Glomerular visceral epithelial cell (primary cell): ENCODE measurements around the gene TECPR1.
"Not testable (repeated sequence)": the region's sequence is repeated elsewhere in the genome, so short reads cannot be mapped to it uniquely, and the experiment has no call there.

Source experiments
- DNase-seq: peaks from one replicate; pipeline ENCODE4 v3.0.0-alpha.2; 2016; ENCODE audit errors: extremely low spot score

Gene TECPR1

DNA sequence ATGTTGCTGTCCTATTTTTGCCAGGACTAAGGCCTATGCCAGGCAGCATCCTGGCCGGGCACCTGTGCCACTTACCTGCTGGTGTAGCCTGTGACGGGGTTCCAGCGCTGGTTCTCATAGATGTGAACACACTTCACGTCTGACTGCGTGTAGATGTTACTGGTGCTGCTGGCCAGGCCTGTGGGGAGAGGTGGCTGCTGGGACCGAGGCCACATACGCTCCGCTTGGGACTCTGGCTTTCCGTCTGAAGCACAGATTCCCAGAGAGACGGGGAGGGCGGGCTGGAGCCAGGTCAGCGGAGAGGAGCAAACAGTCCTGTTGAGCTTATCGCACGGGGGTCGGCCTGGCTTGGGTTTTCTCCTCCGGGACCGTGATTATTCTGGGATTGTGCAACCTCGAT is 24.1 kb downstream of the TECPR1 start:
- no peak for DNase-seq

DNA sequence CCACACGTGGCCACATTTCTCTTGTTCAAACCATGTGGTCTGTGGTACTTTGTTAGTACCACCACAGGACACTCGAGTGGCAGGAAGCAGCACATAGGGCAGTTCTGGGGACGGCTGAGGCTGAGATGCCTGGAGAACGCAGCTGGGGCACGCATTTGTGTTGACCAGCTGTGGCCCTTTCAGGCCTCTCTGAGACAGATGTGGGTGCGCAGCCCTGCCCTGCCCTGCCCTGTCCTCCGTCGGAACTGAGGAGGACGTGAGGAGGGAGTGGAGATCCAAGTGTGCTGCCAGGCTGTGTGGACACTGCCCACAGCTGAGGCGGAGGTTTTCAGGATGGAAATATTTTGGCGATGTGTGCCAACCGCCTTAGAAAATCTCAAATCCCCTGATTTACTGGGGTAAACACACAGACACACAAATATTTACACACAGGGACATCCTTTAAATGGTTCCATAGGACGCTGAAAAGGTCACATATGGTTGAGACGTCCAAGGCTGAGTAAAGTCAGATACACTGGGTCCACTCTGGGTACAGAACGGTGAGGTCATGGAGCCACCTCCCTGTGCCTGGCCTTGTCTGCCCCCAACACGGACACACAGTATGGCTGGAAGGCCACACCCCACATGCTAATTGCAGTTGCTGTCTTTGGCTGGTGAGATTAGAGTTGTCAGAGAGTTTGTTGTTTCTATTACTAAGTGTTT is 26.0 kb downstream of the TECPR1 start:
- DNase-seq, result no peak

DNA sequence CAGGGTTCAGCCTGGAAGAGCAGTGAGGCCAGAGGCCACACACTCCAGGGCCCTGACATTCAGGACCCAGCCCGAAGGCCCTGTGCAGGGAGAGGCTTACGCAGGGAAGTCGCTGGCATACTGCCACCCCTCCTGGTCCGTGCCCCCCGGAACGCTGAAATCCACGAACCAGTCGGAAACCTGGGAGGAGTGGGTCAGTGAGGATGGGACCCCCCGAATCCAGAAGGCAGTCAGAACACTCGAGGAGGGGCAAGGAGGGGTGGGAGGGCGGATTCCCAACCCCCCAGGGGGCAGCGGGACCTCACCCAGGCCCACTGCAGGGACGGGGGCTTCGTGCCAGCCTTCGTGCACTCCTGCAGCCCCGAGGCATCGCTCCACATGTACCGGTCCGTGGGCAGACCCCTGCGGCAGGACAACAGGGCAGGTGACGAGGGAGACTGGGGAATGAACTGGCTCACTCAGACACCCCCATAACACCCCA is 27.3 kb downstream of the TECPR1 start:
- no peak for DNase-seq

DNA sequence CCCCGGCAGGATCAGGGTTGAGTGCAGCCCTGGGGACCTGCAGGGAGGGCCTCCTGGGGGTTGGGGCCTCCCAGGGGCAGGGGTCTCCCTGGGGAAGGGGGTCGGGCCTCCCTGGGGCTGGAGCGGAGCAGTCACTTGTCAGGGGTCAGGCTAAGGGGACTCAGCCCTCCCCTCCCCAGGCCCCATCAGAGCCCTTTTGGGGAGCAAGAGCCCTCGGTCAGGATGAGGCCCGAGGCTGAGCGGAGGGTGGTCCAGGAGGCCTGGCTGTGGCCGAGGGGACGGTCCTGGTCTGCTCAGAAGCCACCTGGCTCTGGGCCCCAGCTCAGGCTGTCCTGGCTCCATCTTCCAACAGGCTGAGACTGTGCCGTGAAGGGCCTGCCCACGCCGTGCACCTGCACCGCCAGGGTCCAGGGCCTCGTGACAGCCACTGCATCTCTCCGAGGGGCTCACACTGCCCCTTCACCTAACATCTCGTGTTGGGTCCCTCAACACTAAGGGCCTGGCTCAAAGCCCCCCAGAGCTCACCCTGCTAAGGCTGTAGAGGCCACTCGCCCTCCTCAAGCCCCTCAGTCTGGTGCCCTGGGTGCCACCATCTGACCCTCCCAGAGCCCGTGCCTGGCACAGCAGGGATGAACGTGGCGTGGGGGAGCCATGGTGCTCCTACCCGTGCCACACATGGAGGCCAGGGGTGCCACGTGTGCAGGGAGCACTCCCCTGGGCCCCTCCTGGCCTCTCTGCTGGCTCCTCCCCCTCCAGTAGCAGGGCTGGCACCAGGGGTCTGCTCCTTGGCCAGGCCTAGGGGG is 27.9 kb downstream of the TECPR1 start:
- DNase-seq, result no peak

DNA sequence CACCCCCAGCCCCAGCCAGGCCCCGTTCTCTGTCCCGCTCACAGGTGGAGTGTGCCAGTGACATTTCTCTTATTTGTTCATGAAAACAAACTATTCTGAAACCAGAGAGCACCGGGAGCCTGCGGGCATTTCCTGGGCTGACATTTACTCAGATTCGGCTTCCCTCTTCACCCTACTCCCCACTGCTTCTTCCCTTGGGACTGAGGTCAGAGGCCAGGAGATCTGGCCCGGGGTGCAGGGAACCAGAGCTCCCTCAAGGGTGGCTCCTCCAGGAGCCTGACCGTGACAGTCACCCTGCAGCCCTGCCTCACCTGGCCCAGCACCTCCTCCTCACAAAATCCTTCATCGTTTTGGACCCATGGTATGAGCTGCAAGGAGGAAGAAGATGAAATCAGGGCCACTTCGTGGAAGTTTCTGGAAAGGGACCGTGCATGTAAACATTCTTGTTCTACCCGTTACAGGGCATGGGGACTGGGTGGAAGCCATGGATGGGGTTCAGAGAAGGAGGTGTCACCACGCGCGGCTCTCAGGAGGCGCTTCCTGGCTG is 28.6 kb downstream of the TECPR1 start:
- no peak for DNase-seq

DNA sequence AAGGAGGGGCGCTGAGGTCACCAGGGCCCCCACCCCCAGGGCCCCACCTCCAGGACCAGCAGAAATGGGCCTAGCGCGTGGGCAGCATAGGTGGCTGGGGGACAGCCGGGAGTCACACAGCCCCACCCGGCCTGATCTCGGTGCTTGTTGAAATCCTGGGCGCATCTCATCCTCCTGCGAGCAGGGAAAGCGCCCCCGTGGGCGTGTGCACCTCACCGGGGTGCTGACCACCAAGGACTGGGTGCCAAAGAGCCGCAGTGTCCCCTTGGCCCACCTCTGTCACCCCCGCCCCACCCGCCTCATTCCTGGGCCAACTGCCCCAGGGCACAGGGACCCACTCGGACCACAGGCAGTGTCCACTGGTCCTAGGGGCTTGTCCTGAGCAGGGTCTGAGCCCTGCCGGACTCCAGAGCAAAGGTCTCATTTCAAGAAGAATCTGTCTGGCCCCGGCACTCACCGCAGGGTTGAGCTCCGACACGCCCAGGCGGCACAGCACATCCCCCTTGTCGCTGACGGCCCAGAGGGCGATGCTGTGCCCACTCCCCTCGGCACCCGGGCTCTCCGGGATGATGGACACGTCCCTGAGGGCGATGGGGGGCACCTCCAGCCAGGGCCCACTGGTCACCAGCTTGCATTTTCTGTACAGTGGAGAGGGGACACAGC is 29.4 kb downstream of the TECPR1 start:
- no peak for DNase-seq

DNA sequence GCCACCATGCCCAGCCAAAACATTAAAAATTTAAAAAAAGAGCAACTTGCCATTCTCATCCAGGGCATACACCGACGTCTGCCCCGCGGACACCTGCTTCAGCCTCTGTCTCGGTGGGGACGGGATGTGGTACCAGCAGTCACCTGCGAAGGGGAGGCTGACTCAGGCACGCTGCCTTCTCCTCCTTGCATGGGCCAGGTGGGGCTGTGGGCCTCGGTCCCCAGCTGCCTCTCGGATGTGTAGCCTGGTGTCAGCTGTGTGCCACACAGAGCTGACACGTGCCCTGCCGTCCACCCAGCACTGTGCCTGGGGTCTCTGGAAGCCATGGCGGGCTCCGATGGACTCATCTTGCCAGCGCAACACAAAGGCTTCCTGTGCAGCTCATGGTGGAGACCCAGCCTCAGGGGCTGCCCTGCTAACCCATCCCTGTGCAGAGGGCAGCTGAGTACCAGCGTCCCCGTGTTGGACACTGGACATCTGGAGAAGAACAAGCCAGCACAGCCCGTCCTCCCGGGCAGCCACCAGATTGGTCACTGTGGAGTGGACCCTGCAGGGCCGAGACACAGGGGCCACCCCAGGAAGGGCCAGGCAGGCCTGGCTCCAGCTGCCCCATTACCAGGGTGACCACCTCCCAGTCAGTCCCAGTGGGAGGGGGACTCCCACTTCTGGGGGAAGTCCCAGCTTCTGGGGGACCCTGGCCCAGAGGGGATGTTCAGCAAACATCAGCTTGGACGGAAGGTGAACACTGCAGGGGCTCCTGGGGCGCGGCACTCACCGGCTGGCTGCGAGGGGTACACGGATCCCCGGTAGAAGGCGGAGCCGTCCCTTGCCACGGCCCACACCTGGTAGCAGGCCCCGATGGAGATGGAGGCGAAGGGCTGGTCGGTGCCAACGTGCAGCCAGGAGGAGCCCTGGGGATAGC is 30.2 kb downstream of the TECPR1 start:
- DNase-seq, result no peak

DNA sequence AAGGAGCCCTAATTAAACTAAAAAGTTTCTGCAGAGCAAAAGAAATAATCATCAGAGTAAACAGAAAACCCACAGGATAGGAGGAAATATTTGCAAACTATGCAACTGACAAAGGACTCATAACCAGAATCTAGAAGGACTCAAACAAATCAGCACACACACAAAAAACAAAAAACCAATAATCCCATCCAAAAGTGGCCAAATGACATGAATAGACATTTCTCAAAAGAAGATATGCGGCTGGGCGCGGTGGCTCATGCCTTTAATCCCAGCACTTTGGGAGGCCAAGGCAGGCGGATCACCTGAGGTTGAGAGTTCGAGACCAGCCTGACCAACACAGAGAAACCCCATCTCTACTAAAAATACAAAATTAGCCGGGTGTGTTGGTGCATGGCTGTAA is 32.6 kb downstream of the TECPR1 start:
- DNase-seq, result not testable (repeated sequence)

DNA sequence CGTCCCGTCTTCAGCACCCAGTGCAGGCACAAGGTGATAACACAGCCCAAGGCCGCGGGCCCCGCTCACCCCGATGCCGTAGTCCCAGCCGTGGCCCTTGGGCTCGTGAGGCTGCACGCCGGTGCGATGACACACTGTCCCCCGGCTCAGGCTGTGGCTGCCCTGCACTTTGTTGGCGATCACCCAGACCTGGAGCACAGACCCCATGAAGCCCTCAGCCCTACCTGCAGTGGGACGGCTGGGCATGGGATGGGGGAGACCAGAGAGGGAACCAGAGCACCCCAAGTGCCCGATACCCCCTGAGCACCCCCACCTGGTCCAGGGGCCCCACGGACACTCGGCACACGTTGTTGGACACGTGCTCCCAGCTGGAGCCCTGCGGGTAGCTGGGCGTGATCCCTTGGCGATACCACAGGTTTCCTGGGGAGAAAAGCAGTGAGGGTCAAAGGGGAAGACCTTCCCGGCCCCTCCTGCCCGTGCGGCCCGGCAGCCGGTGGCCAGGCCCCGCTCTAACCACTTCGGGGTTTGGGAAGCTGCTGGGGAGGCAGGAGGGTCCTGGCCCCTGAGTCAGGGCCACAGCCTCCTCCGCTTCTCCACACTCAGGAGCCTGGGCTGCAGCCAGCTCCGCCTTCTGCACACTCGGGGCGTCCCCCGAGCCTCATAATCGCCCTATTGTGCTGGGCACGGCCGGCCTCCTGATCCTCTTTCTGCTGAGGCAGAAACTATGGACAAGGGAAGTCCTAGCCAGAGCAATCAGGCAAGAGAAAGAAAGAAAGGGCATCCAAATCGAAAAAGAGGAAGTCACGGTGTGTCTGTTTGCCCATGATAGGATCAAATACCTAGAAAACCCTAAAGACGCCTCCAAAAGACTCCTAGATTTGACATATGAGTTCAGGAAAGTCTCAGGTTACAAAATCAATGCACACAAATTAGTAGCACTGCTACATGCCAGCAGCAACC is 34.1 kb downstream of the TECPR1 start:
- no peak for DNase-seq

DNA sequence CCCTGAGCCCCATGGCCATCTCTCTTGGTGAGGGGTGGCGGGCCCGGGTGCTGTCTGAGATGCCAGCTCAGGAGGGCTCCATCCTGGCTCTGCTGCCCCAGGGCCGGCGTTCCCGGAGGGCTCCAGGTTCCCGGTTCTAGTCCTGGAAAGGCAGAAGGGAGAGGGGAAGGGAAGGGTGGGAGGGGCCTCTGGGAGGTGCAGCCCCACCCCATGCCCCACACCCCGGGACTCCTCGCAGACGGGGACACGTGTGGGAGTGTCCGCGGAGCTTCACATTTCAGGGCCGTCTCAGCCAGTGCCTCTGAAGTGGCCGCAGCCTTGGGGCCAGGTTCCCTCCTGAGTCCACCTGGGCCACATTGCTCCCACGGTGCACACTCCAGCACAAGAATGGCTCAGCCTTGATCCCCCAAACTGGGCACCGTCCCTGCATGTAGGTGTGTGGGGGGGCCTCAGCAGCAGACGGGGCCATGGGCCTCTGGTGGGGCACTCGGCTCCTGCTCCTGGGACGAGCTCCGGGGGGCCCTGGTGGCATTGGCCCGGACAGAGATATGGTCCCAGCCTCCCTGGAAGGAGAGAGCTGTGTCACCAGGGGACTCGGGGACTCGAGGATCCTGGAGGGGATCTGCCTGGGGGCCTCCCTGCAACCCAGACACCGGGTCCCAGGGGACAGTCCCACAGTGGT is 35.0 kb downstream of the TECPR1 start:
- no peak for DNase-seq

DNA sequence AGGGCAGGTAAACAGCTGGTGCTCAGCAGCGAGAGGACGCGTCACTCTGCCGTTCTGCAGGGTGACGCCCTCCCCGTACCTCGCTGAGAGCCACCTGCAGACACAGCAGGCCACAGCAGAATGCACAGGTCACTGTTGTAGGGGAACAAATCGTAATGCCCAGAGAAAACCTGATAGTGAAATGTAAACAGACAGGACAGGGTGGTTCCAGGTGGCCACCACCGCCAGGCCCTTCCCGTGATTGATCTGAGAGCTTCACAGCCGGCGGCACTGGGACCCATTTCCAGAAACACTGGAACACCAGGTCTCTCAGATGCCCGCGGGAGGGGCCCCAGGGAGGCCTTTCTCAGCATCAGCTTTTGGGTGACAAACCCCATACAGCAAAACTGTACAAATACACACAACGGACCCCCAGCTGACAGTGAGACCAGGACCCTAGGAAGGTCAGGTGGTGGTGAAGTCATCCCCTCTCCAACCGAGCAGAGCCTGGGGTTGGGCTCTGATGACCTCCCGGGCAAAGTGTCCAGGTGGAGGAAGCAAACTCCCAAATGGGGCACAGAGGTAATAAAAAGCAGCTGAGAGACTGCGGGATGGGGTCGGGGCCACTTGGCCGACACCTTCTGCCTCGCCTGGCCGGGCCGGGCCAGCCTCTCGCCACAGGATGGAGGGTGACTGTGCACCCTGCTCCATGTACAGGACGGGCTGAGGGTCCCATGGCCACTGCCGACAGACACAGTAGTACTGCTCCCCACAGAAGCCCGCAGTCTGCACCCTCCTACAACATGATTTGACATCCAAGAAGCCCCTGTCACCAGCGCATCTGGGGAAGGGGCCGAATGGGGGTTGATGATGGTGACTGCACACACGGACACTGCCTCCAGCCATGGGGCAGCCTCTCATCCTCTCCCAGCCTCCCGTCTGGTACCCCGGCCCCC is 36.2 kb downstream of the TECPR1 start:
- no peak for DNase-seq

DNA sequence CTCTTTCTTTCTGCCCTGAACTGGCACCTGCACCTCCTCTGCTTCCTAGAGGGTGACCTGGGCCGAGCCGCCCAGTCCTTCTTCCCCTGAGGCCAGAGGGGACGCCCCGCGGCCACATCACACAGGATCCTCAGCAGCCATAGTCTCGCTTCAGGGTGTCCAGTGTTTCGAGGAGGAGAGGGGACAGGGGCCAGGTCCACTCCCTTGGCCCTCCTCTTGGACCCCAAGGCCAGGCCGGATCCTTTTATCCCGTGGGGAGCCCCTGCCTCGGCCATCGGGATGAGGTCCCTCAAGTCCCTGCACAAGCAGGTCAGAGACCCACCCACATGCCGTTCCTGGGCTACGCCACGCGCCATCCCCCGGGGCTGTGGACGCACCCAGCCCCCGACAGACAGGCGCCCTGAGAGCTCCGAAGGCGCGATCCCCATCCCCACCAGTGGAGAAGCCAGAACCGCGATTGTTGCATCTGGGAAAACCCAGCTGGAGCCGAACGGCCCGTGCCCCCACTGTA is 37.2 kb downstream of the TECPR1 start:
- no peak for DNase-seq

DNA sequence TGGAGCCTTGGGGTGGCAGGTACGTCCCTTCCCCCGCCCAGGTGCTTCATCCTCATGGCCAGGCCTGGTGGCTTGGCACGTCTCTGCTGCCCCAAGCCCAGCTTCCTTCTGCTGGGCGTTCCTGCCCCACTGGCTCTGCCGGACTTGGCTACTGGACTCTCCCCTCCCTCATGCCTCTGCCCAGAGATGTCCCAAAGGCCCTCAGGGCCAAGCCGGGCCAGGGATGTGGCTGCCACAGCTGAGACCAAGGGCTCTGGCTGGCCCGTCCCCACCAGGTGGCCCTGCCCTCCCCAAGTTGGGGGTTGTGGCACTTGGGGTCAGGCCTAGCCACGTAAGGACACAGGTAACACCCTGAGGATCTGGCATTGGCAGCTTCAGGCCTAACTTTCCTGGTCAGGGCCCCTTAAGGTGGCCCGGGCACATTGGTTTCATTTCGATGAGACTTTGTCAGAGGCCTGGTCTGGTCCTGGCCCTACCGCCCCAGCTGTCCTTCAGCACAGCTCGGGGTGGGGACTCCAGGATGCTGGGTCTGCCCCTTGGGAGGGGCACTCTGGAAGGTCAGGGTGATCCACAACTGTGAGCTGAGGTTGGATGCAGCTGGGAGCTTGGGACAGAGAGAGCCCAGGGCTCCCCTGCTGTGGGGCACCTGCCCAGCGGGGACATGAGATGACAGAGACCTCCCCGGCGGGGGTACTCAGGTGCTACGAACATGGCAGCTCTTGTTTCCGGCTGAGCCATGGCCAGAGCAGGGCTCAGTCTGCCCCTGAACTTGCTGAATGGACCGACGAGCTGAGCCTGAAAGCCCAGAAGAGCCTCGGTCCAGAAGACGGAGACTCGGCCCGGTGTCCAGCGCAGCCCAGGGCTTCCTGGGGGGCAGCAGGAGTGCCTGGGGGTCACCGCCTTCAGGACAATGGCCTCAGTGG is 37.9 kb downstream of the TECPR1 start:
- no peak for DNase-seq

DNA sequence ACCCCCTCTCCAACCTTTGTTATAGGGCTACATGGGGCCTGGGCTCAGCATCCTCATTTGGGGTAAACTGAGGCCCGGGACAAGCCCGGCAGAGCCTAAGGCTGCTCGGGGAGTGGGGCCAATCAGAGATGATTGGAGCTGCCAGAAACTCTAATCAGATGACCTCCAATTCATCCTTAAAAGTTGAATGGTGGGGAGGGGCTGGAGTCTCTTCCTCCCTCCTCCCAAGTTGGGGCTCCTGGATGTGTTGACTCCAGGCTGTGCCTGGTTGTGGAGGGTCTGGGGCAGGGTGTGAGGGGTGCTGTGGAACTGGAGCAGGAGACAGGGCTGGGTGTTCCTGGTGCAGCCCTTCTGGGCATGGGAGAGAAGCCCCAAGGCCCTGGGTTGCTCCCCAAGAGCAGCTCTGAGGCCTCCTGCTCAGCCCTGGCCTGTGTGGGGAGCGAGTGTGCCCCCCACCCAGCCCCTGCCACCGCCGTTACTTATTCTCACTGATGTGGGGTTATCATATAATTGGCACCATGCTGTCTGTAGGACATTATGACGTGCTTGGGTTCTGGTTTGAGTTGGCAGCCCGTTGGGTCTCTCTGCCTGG is 38.6 kb downstream of the TECPR1 start:
- no peak for DNase-seq

DNA sequence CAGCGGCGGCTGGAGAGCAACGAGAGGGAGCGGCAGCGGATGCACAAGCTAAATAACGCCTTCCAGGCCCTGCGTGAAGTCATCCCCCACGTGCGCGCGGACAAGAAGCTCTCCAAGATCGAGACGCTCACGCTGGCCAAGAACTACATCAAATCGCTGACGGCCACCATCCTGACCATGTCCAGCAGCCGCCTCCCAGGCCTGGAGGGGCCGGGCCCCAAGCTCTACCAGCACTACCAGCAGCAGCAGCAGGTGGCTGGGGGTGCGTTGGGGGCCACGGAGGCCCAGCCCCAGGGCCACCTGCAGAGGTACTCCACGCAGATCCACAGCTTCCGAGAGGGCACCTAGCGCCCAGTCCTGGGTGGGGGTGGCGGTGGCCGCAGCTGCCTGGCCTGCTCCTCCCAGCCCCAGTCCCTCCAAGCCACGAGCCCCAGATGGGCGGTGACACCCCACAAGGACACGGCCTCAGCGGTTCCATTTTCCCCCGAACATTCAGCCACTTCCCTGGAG is 39.4 kb downstream of the TECPR1 start:
- DNase-seq, result no peak
